SK-N-MC (cell line): Measurements from ENCODE around the gene MED31.

Experiments
- DNase-seq: peaks from one replicate; pipeline ENCODE4 v3.0.0-alpha.2; 2011; ENCODE audit warnings: low read depth, low spot score
- H3K27ac ChIP-seq: fragments of 200-600 bp; sonication (generic); 2 replicates; pipeline ENCODE4 v1.5.1; 2016; ENCODE audit warnings: mixed run types
- H3K36me3 ChIP-seq: fragments of 200-600 bp; sonication (generic); 2 replicates; pipeline ENCODE4 v1.6.1; 2017; ENCODE audit warnings: antibody characterized with exemption, low read length, mixed read lengths; ENCODE audit not compliant: insufficient read depth
- H3K4me3 ChIP-seq: fragments of 200-600 bp; sonication (generic); 2 replicates; pipeline ENCODE4 v1.5.1; 2016
- H3K9ac ChIP-seq: fragments of 200-600 bp; sonication (generic); 2 replicates; pipeline ENCODE4 v1.8.0; 2017; ENCODE audit warnings: mixed run types, mixed read lengths; ENCODE audit not compliant: insufficient read length
- H3K9me3 ChIP-seq: fragments of 200-600 bp; sonication (generic); 2 replicates; pipeline ENCODE4 v1.6.1; 2017; ENCODE audit warnings: low read depth, mild to moderate bottlenecking, antibody characterized with exemption, low read length, moderate library complexity, mixed read lengths
- EZH2 ChIP-seq: fragments of 200-600 bp; sonication (generic); IDR thresholded peaks from one replicate; pipeline ENCODE4 v1.6.1; 2017; ENCODE audit warnings: antibody characterized with exemption
- FOXP2 ChIP-seq: optimal IDR thresholded peaks from 2 replicates; pipeline ENCODE3; 2011; ENCODE audit warnings: mild to moderate bottlenecking, moderate library complexity; ENCODE audit not compliant: insufficient read depth; ENCODE audit errors: extremely low read length, control extremely low read depth
- POLR2AphosphoS5 ChIP-seq: IDR thresholded peaks from 2 replicates; pipeline ENCODE4 v1.6.1; 2012; ENCODE audit warnings: mild to moderate bottlenecking, low read depth, low read length, borderline replicate concordance

MED31 gene

DNA sequence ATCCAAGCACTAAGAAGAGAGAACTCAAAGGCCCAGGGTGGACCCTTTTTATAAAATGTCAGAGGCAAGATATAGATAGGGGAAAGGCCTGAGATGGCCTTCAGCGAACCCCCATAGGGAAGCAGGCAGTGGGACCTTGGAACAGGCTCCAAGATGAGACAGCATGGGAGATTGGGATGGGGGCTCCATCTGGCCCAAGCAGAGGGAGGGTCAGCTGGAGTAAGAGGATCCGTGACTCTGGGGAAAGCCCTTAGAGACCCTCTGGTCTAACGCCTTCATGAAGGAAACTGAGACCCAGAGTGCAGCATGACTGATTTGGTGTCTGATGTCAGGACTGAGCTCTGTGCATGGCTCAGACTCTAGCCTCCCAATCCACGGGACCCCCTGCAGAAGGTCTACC lies 30.9 kb upstream of the MED31 start:
- Histone ChIP-seq H3K9me3 (no peaks in the 10 kb centered on the region), H3K36me3 (no peaks in the 10 kb centered on the region), H3K4me3 (no peak overlapping the region), H3K27ac (no peak overlapping the region), H3K9ac (no peak overlapping the region)
- no peak for DNase-seq
- TF ChIP-seq FOXP2 (no peak), EZH2 (no peak), POLR2AphosphoS5 (no peak)

DNA sequence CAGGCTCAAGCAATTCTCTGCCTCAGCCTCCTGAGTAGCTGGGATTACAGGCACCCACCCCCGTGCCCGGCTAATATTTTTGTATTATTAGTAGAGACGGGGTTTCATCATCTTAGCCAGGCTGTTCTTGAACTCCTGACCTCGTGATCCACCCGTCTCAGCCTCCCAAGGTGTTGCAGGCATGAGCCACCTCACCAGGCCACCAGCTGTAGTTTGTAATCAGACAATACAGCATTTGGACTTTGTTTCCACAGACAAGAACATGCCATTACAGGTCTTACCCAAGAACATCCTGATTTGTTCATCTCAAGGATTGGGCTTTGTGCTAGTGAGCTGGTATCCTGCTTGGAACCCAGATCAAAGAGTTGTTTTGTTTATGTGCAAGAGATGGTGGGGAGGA lies 30.3 kb upstream of the MED31 start:
- no peak for DNase-seq
- Histone ChIP-seq H3K36me3 (no peaks in the 10 kb centered on the region), H3K4me3 (no peak overlapping the region), H3K27ac (no peak overlapping the region), H3K9ac (no peak overlapping the region), H3K9me3 (no peaks in the 10 kb centered on the region)
- TF ChIP-seq EZH2 (no peak), FOXP2 (no peak), POLR2AphosphoS5 (no peak)

DNA sequence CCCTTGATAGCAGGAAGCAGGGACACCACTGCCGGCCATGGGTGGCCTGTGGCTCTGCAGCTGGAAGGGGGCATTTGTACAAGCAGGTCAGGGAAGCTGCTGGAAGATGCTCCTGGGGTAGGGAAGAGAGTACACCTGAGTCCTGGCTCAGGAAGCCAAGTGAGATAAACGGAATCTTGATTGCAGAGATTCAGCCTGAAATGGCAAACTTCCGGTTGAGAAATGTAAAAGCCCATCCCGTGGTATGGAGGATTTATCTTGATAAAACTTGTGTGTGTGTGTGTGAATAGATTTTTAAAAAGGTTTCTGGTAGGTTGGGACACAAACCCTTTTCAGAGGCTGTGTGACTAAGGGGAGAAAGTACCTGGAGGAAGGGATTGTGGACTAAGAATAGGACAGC lies 29.8 kb upstream of the MED31 start:
- no peak overlapping the region for H3K27ac ChIP-seq
- TF ChIP-seq EZH2 (no peak), FOXP2 (no peak), POLR2AphosphoS5 (no peak)
- no peak overlapping the region for H3K4me3 ChIP-seq
- no peaks in the 10 kb centered on the region for H3K36me3 ChIP-seq
- DNase-seq, result no peak
- no peak overlapping the region for H3K9ac ChIP-seq
- no peaks in the 10 kb centered on the region for H3K9me3 ChIP-seq

DNA sequence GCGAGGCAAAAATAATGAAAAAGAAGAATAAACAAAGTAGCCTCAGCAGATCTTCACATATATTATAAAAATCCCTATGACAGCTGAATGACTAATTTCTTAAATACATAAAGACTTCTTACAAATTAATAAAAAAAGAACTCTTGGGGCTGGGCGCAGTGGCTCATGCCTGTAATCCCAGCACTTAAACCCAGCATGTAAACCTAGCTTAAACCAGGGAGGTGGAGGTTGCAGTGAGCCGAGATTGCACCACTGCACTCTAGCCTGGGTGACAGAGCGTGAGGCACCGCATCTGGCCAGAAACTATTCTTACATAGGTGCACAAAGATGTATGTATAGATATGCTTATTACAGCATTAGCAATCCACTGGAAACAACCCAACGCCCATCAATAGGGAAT lies 27.8 kb upstream of the MED31 start:
- DNase-seq, result no peak

GRCh38 chr17:6677946-6678345 lies 26.5 kb upstream of the MED31 start:
- H3K36me3 ChIP-seq, result no peaks in the 10 kb centered on the region
- no peak overlapping the region for H3K9ac ChIP-seq
- no peaks in the 10 kb centered on the region for H3K9me3 ChIP-seq
- H3K4me3 ChIP-seq, result no peak overlapping the region
- DNase-seq, result no peak
- TF ChIP-seq POLR2AphosphoS5, result no peak
- TF ChIP-seq FOXP2, result no peak
- no peak for TF ChIP-seq EZH2
- H3K27ac ChIP-seq, result no peak overlapping the region

More for the DNA sequence above, 27.8 kb upstream of the MED31 start:
- TF ChIP-seq FOXP2, result no peak
- no peak for TF ChIP-seq EZH2
- no peak for TF ChIP-seq POLR2AphosphoS5
- Histone ChIP-seq H3K36me3 (no peaks in the 10 kb centered on the region), H3K9ac (no peak overlapping the region), H3K4me3 (no peak overlapping the region), H3K9me3 (no peaks in the 10 kb centered on the region), H3K27ac (no peak overlapping the region)

GRCh38 chr17:6677158-6677831 lies 25.9 kb upstream of the MED31 start:
- H3K27ac ChIP-seq, result no peak overlapping the region
- DNase-seq, result no peak
- no peak overlapping the region for H3K4me3 ChIP-seq
- no peaks in the 10 kb centered on the region for H3K9me3 ChIP-seq
- no peak for TF ChIP-seq POLR2AphosphoS5
- no peak for TF ChIP-seq EZH2
- no peak for TF ChIP-seq FOXP2
- no peaks in the 10 kb centered on the region for H3K36me3 ChIP-seq
- no peak overlapping the region for H3K9ac ChIP-seq

GRCh38 chr17:6676802-6677157 lies 25.4 kb upstream of the MED31 start:
- Histone ChIP-seq H3K9me3 (no peaks in the 10 kb centered on the region), H3K36me3 (no peaks in the 10 kb centered on the region), H3K27ac (no peak overlapping the region), H3K4me3 (no peak overlapping the region), H3K9ac (no peak overlapping the region)
- TF ChIP-seq EZH2, result no peak
- TF ChIP-seq POLR2AphosphoS5, result no peak
- TF ChIP-seq FOXP2, result no peak
- DNase-seq, result no peak

- H3K4me3 ChIP-seq, result no peak overlapping the region
- H3K27ac ChIP-seq, result no peak overlapping the region
- no peak for TF ChIP-seq FOXP2
- no peak for TF ChIP-seq EZH2
- no peak for TF ChIP-seq POLR2AphosphoS5
- no peak overlapping the region for H3K9ac ChIP-seq
- DNase-seq, result no peak
- no peaks in the 10 kb centered on the region for H3K9me3 ChIP-seq
- no peaks in the 10 kb centered on the region for H3K36me3 ChIP-seq
Measured at GRCh38 chr17:6675201-6675825, 23.9 kb upstream of the MED31 start.

DNA sequence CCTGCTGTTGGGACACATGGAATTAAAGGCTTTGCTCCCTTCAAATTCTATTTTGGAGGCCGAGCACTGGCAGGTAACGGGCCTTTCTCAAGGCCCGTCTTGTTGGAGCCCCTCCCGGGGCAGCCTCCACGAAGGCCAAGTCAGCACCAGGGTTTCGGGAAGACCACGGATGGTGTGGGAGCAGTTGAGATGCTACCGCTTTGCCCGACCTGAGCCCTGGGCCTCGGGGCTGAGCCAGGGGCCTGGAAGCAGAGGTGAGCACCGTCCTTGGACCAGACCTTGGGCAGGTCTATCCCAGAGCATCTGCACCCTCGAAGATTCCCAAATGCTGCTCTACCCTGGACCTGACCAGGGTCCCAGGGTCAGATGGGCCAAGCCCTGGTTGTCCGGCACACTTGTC lies 23.2 kb upstream of the MED31 start:
- Histone ChIP-seq H3K36me3 (no peaks in the 10 kb centered on the region), H3K9me3 (no peaks in the 10 kb centered on the region), H3K9ac (no peak overlapping the region), H3K4me3 (no peak overlapping the region), H3K27ac (no peak overlapping the region)
- TF ChIP-seq POLR2AphosphoS5, result no peak
- TF ChIP-seq FOXP2, result no peak
- no peak for TF ChIP-seq EZH2
- DNase-seq, result no peak
